GM21723 (cell line): ENCODE results near the gene LMBRD2.

Experiments
- ATAC-seq: cut with Tn5 transposase; IDR thresholded peaks from one replicate; pipeline ENCODE4 v1.9.1; 2021; ENCODE audit warnings: mild to moderate bottlenecking, moderate library complexity; ENCODE audit not compliant: unreplicated experiment

The LMBRD2 gene

DNA sequence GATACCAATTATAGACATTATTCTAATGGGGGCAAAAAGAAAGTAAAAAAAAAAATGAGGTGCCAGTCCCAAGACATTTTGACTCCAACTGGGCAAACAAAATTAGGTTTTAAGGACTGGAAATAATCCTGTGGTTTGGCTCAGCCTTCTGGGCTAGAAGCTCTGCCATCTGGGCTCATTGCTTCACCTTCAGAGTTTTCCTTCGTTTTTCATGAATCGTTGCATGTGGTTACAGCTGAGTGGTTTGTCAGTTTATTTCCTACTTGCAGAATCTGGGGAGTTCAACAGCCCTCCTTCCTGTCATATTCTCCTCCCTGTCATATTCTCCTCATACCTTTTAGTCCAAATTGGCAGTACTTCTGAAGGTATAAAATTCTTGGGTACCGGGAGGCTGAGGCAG lies 97.0 kb downstream of the LMBRD2 start:
- no peak for ATAC-seq

GRCh38 chr5:36052538-36052937 lies 99.1 kb downstream of the LMBRD2 start:
- ATAC-seq: no peak

GRCh38 chr5:36049949-36050348 lies 101.7 kb downstream of the LMBRD2 start:
- ATAC-seq: no peak
